ENCODE results near the gene PREP. TPM values are rescaled to one million over a fixed set of nuclear protein-coding genes. Genes with fewer than 3 reads are reported as not detected.

The PREP gene
- total RNA-seq, 1 donor from 2014 or later, result 39.6 TPM

GRCh38 chr6:105409734-105410133 is 6.9 kb upstream of the PREP start:
- Mint-ChIP-seq H3K36me3 (ENCODE audit: low read depth, unreplicated experiment) (no peaks in the 10 kb centered on the region), H3K4me1 (ENCODE audit: unreplicated experiment) (no peaks in the 10 kb centered on the region), H3K27me3 (ENCODE audit: unreplicated experiment) (no peaks in the 10 kb centered on the region), H3K27ac (ENCODE audit: unreplicated experiment) (no peak overlapping the region), H3K9me3 (ENCODE audit: unreplicated experiment) (peaks cover 4% of the 10 kb centered on the region), H3K4me3 (ENCODE audit: unreplicated experiment) (no peak overlapping the region)
- no peak for TF ChIP-seq CTCF (IDR thresholded peaks at IDR 0.05; ENCODE audit: unreplicated experiment)
- DNase-seq (ENCODE audit: low spot score), result no peak

GRCh38 chr6:105402090-105402938 is 568 bp downstream of the PREP start:
- Mint-ChIP-seq H3K4me3 (ENCODE audit: unreplicated experiment) (peak overlapping the region; percentile 100), H3K27me3 (ENCODE audit: unreplicated experiment) (peaks cover 2% of the 10 kb centered on the region), H3K36me3 (ENCODE audit: low read depth, unreplicated experiment) (peaks cover 6% of the 10 kb centered on the region), H3K4me1 (ENCODE audit: unreplicated experiment) (peaks cover 43% of the 10 kb centered on the region), H3K27ac (ENCODE audit: unreplicated experiment) (peak overlapping the region; percentile 76), H3K9me3 (ENCODE audit: unreplicated experiment) (no peaks in the 10 kb centered on the region)
- TF ChIP-seq CTCF (IDR thresholded peaks at IDR 0.05; ENCODE audit: unreplicated experiment), result no peak
- DNase-seq (ENCODE audit: low spot score), result peak; percentile 13

GRCh38 chr6:105401247-105402089 is 1.4 kb downstream of the PREP start:
- H3K27ac Mint-ChIP-seq (ENCODE audit: unreplicated experiment), result no peak overlapping the region
- TF ChIP-seq CTCF (IDR thresholded peaks at IDR 0.05; ENCODE audit: unreplicated experiment), result no peak
- H3K27me3 Mint-ChIP-seq (ENCODE audit: unreplicated experiment), result peaks cover 2% of the 10 kb centered on the region
- peak overlapping the region; percentile 100 for H3K4me3 Mint-ChIP-seq (ENCODE audit: unreplicated experiment)
- no peak for DNase-seq (ENCODE audit: low spot score)
- H3K9me3 Mint-ChIP-seq (ENCODE audit: unreplicated experiment), result no peaks in the 10 kb centered on the region
- peaks cover 6% of the 10 kb centered on the region for H3K36me3 Mint-ChIP-seq (ENCODE audit: low read depth, unreplicated experiment)
- peaks cover 43% of the 10 kb centered on the region for H3K4me1 Mint-ChIP-seq (ENCODE audit: unreplicated experiment)

- H3K4me3 Mint-ChIP-seq (ENCODE audit: unreplicated experiment), result no peak overlapping the region
- peaks cover 43% of the 10 kb centered on the region for H3K4me1 Mint-ChIP-seq (ENCODE audit: unreplicated experiment)
- H3K9me3 Mint-ChIP-seq (ENCODE audit: unreplicated experiment), result no peaks in the 10 kb centered on the region
- H3K36me3 Mint-ChIP-seq (ENCODE audit: low read depth, unreplicated experiment), result peaks cover 6% of the 10 kb centered on the region
- TF ChIP-seq CTCF (IDR thresholded peaks at IDR 0.05; ENCODE audit: unreplicated experiment), result no peak
- no peak for DNase-seq (ENCODE audit: low spot score)
- H3K27me3 Mint-ChIP-seq (ENCODE audit: unreplicated experiment), result peaks cover 4% of the 10 kb centered on the region
- H3K27ac Mint-ChIP-seq (ENCODE audit: unreplicated experiment), result no peak overlapping the region
Measured at GRCh38 chr6:105400501-105400900, 2.4 kb downstream of the PREP start.
